ENCODE results near the gene FOXG1.

FOXG1 gene

DNA sequence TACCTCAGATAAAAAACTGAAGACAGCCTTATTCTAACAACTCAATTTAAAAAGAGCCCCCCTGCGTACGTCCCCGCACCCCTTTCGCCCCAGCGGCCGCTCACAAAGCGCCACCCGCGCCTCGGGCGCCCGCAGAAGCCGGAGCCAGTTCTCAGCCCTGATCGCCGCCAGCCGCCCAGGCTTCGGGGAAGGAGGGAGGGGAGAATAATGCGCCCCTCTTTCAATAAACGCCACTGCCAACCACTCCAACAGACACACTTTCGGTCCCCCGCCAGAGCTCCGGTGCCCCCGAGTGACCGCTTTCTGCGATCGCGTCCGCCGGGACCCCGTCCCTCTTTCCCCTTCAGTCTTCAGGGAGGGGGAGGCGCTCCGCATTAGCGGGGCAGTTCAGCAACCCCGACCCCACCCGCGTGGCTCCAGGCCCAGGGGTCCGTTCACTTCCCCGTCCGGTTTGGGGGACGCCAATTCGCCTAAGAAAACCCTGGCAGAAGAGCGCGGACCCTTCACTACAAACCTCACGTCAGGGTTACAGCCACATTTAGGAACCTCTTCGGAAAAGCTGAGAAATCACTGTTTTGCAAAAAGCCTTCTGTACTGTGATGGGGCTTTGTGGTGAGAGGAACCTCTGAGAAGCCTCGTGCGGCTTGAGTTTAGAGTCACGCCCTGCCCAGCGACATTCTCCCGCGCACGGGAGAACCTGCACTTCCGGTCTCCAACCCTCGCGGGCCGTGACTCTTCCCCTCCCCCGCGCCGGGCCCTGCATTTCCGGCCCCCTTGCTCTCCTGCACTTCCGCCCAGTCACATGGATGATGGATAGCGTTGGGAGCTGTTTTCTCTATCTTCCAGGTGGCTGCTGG lies 18.7 kb downstream of the FOXG1 start:
- no peak for DNase-seq (ENCODE audit: low read depth)

DNA sequence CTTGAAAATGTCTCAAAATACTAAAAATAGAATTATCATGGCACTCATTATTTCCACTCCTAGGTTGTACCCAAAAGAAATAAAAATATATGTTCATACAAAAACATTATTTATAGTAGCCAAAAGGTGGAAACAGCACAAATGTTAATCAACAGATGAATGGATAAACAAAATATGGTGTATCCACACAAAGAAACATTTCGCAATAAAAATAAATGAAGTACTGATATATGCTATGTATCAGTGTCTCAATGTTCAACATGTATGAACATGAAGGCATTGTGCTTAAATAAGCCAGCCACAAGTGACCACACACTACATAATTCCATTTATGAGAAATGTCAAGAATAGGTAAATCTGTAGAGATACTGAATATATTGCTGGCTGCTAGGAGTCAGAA lies 40.9 kb downstream of the FOXG1 start:
- no peak for DNase-seq (ENCODE audit: low read depth)
- H3K4me3 ChIP-seq (ENCODE audit: low read depth, low read length): no peak overlapping the region
- TF ChIP-seq, protein P1, sequence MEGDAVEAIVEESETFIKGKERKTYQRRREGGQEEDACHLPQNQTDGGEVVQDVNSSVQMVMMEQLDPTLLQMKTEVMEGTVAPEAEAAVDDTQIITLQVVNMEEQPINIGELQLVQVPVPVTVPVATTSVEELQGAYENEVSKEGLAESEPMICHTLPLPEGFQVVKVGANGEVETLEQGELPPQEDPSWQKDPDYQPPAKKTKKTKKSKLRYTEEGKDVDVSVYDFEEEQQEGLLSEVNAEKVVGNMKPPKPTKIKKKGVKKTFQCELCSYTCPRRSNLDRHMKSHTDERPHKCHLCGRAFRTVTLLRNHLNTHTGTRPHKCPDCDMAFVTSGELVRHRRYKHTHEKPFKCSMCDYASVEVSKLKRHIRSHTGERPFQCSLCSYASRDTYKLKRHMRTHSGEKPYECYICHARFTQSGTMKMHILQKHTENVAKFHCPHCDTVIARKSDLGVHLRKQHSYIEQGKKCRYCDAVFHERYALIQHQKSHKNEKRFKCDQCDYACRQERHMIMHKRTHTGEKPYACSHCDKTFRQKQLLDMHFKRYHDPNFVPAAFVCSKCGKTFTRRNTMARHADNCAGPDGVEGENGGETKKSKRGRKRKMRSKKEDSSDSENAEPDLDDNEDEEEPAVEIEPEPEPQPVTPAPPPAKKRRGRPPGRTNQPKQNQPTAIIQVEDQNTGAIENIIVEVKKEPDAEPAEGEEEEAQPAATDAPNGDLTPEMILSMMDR (conservative IDR thresholded peaks at IDR 0.05; ENCODE audit: low read depth, low read length): no peak

More for the DNA sequence above, 18.7 kb downstream of the FOXG1 start:
- peak overlapping the region; percentile 47 for H3K4me3 ChIP-seq (ENCODE audit: low read depth, low read length)
- TF ChIP-seq, protein P1 (conservative IDR thresholded peaks at IDR 0.05; ENCODE audit: low read depth, low read length): no peak

DNA sequence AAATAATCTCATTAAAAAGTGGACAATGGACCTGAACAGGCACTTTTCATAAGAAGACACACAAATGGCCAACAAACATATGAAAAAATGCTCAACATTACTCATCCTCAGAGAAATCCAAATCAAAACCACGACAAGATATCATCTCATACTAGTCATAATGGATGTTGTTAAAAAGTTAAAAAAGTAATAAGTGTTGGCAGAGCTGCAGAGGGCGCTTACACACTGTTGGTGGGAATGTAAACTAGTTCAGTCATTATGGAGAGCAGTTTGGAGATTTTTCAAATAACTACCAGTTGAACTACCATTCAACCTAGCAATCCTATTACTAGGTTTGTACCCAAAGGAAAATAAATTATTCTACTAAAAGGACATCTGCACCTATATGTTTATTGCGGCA lies 47.2 kb downstream of the FOXG1 start:
- no peak overlapping the region for H3K4me3 ChIP-seq (ENCODE audit: low read depth, low read length)
- TF ChIP-seq, protein P1 (conservative IDR thresholded peaks at IDR 0.05; ENCODE audit: low read depth, low read length): no peak
- peak; percentile 2 for DNase-seq (ENCODE audit: low read depth)

Data from choroid plexus epithelial cell (primary cell).